Stimulated activated CD8-positive, alpha-beta memory T cell treated with anti-CD3 and anti-CD28 coated beads, Interleukin-4, amount 100 ng/mL, for 48 hours (primary cell): ENCODE data around the gene NAP1L1.
"Not testable (repeated sequence)": the region's sequence is repeated elsewhere in the genome, so short reads cannot be mapped to it uniquely, and the experiment has no call there.

Experiments
- DNase-seq: peaks from one replicate; pipeline ENCODE4 v3.0.0-alpha.2; 2020

Gene NAP1L1

DNA sequence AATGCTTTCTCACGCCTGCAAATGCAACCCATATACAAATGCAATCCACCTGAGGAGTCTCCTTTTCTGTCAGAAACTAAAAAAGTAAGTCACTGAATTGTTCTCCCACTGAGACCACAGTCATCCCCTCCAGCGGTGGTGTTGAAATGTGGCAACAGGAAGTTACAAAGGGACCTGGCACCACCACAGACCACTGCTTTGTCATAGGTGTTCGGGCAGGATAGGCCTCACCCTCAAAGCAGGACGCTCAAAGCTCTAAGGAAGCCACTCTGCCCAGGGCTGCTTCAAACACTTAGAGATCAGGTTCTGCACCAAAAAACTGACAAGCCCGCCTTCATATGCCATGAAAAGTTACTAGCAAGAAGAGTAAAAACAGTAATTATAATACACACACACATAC, 64.2 kb downstream of the NAP1L1 start:
- DNase-seq, result peak; percentile 85

GRCh38 chr12:76018672-76019071, 65.8 kb downstream of the NAP1L1 start:
- no peak for DNase-seq

GRCh38 chr12:76018111-76018510, 66.4 kb downstream of the NAP1L1 start:
- DNase-seq, result no peak

- no peak for DNase-seq
Observed at GRCh38 chr12:76014007-76014406, 70.5 kb downstream of the NAP1L1 start.

DNA sequence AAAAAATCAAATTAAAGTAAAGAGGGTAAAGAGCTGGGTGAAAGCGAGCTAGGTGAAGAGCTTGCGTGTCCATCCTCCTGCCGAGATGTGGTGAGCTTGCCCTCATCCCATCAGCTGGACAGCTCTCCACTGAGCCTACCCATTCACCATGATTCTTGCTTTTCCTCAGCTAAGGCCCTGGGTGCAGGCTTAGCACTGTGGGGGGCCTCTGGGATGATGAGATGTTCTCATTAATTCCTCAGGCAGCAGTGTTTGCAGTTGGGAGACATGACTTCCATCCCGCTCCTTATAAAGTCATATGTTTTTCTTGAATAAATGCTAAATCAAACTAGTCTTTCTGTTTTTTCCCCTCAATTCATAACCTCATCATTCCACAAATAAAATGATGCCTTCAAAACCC, 70.9 kb downstream of the NAP1L1 start:
- no peak for DNase-seq

DNA sequence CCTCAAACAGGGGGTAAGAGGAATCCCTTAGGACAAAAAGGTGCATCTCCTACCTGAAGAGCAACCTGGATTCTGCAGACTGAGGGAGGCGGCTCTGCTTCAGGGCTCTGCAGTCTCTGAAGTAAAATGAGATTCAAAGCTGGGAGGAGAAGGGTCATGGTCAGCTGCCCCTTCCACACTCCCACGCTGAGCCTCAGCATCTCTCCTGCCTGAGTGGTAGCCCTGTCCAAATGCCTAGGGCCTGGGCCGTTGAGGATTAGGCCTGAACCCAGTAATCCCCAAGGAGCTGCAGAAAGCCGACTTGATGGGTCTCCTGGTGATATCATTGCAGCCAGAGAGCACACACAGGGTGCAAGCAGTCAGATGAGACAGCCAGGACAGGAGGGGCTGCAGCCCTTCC, 71.8 kb downstream of the NAP1L1 start:
- no peak for DNase-seq

- no peak for DNase-seq
Observed at GRCh38 chr12:76010732-76011458, 73.6 kb downstream of the NAP1L1 start.

- no peak for DNase-seq
Observed at GRCh38 chr12:76008428-76008827, 76.1 kb downstream of the NAP1L1 start.

DNA sequence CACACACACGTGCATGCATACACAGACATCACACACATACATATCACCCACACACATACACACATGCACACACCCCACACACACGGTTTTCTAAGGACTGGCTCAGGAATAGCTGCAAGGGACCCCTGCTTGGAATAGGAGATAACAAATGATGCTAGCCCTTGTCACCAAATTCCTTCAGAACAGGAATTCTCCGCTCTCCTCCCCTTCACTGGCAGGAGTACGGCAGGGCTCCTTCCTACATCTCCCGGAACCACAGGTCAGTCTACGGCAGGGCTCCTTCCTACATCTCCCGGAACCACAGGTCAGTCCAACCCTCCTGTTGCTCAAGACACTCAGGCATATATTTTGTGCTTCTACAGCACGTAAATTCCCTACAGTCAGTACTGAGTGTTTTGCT, 76.8 kb downstream of the NAP1L1 start:
- no peak for DNase-seq

DNA sequence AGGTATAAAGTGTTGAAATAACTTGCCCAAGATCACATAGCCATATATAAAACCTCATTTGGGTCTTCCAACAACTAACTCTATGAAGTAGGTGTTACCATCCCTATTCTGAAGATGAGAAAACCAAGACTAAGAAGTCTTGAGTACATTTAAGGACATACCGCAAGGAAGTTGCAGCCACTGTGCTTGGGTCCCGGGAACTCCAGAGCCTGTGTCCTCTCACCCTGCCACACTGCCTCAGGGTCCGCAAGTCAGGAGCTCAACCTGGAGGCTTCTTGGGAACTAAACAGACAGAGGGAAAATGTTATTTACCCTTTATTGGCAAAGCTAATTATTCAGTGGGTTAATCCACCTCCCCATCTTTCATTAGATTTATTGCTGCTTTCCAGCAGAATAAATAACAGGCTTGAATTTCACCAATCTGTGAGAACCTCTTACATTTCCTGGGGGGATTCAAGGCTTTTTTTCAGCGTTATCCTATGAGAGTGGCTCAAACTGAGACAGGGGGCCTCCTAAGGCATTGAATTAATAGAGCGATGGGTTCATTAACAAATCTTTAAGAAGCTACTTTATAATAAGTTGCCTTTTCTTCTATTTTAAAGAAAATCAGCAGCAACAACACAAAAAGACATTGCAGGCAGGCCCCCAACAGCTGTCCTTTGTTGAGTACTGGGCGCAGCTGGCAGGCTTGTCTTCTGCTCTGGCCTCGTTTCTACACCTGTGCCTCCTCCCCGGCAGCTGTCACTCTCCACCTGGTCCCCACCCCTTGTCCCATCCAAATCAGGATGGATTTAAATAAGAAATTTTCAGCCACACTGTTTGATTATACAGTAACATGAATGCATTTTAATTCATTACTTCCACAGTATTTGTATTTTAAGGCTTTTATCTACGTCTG, 78.2 kb downstream of the NAP1L1 start:
- no peak for DNase-seq

DNA sequence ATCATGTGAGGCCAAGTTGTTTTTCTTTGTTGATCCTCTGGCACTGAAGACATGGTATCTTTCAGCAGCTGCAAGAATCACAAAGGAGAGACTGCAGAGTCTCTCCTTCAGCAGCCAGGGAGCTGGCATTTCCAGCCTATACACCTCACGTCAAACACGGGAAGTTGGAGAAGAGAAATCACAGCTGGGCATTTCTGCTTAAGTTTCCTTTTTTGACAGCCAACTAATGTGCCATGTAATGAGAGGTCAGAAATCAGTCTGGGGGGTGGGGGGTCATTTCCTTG, 81.2 kb downstream of the NAP1L1 start:
- DNase-seq, result no peak

GRCh38 chr12:76002598-76003354, 81.7 kb downstream of the NAP1L1 start:
- DNase-seq, result no peak

DNA sequence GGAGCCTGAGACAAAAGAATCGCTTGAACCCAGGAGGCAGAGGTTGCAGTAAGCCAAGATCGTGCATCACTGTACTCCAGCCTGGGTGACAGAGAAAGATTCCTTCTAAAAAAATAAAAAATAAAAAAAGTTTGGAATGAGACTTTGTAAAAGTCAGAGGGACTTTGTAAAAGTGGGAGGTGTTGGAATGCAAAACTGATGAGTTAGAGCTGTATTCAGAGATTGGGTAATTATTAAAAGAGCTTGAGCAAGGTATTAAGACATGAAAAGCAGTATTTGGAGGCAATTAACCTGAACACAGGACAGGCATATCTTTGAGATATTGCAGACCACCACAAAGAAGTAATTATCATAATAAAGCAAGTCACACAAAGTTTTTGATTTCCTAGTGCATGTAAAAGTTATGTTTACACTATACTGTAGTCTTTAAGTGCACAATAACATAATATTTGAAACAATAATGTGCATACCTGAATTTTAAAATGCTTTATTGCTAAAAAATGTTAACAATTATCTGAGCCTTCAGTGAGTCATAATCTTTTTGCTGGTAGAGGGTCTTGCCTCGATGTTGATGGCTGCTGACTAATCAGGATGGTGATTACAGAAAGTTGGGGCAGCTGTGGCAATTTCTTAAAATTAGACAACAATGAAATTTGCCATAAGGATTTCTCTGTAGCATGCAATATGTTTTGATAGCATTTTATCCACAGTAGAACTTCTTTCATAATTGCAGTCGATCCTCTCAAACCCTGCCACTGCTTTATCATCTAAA, 86.0 kb downstream of the NAP1L1 start:
- DNase-seq, result no peak

DNA sequence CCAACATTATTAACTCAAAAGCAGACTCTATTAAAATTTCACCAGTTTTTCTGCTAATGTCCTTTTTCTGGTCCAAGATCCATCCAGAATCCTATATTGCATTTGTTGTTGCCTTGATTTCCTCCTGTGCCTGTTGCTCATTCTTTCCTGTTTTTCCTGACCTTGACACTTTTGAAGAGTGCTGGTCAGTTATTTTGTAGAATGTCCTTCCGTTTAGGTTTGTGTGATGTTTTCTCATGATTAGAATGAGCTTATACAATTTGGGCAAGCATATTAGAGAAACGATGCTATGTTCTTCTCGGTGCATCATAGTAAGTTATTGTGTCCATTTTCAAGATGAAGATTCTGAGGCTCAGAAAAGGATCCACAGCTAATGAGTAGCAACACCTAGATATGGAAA, 86.8 kb downstream of the NAP1L1 start:
- no peak for DNase-seq

- DNase-seq, result no peak
Observed at GRCh38 chr12:75996861-75997447, 87.5 kb downstream of the NAP1L1 start.

DNA sequence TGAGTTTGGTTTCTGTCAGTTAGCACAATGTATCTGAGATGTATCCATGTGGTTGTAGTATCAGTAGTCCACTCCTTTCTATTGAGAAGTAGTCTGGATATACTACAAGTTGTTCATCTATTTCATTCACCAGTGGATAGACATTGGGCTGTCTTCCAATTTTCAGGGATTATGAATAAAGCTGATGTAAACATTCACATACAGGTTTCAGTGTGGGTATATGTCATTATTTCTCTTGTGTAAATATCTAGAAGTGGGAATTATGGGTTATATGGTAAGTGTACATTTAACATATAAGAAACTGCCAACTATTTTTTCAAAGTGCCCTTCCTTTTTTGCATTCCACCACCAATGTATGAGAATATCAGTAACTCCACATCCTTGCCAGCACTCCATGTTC, 88.8 kb downstream of the NAP1L1 start:
- no peak for DNase-seq

- DNase-seq, result no peak
Observed at GRCh38 chr12:75994069-75994740, 90.3 kb downstream of the NAP1L1 start.

GRCh38 chr12:75991753-75992152, 92.7 kb downstream of the NAP1L1 start:
- DNase-seq, result no peak

- DNase-seq, result no peak
Observed at GRCh38 chr12:75990189-75990912, 94.1 kb downstream of the NAP1L1 start.

DNA sequence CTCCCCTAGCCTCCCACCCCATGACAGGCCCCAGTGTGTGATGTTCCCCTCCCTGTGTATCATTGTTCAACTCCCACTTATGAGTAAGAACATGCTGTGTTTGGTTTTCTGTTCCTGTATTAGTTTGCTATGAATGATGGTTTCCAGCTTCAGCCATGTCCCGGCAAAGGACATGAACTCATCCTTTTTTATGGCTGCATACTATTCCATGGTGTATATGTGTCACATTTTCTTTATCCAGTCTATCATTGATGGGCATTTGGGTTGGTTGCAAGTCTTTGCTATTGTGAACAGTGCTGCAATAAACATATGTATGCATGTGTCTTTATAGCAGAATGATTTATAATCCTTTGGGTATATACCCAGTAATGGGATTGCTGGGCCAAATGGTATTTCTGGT, 96.8 kb downstream of the NAP1L1 start:
- not testable (repeated sequence) for DNase-seq
